HG03045 (cell line): ENCODE measurements around the gene PLXNA2.
A peak's percentile ranks its signal among the peaks of the same experiment; 100 is the strongest.

Experiments
- ATAC-seq: cut with Tn5 transposase; IDR thresholded peaks from one replicate; pipeline ENCODE4 v1.9.1; 2021; ENCODE audit warnings: mild to moderate bottlenecking, moderate library complexity; ENCODE audit not compliant: unreplicated experiment

Gene PLXNA2

GRCh38 chr1:208101661-208102431 is 142.3 kb downstream of the PLXNA2 start:
- ATAC-seq, result no peak

- ATAC-seq, result no peak
Measured at GRCh38 chr1:208100906-208101305, 143.3 kb downstream of the PLXNA2 start.

GRCh38 chr1:208100106-208100505 is 144.1 kb downstream of the PLXNA2 start:
- no peak for ATAC-seq

- no peak for ATAC-seq
Measured at GRCh38 chr1:208098773-208099172, 145.4 kb downstream of the PLXNA2 start.

- ATAC-seq, result peak; percentile 50
Measured at GRCh38 chr1:208093754-208094719, 150.1 kb downstream of the PLXNA2 start.

- ATAC-seq, result no peak
Measured at GRCh38 chr1:208093046-208093445, 151.1 kb downstream of the PLXNA2 start.

- no peak for ATAC-seq
Measured at GRCh38 chr1:208090388-208091301, 153.5 kb downstream of the PLXNA2 start.

- no peak for ATAC-seq
Measured at GRCh38 chr1:208089761-208090370, 154.3 kb downstream of the PLXNA2 start.

GRCh38 chr1:208089149-208089548 is 155.0 kb downstream of the PLXNA2 start:
- ATAC-seq, result no peak

- no peak for ATAC-seq
Measured at GRCh38 chr1:208088319-208088718, 155.9 kb downstream of the PLXNA2 start.

- no peak for ATAC-seq
Measured at GRCh38 chr1:208085655-208086515, 158.3 kb downstream of the PLXNA2 start.

GRCh38 chr1:208084764-208085163 is 159.4 kb downstream of the PLXNA2 start:
- no peak for ATAC-seq

- no peak for ATAC-seq
Measured at GRCh38 chr1:208084220-208084619, 160.0 kb downstream of the PLXNA2 start.

GRCh38 chr1:208083715-208084085 is 160.5 kb downstream of the PLXNA2 start:
- no peak for ATAC-seq

GRCh38 chr1:208083016-208083714 is 161.0 kb downstream of the PLXNA2 start:
- no peak for ATAC-seq

- no peak for ATAC-seq
Measured at GRCh38 chr1:208081972-208082371, 162.2 kb downstream of the PLXNA2 start.

- ATAC-seq, result no peak
Measured at GRCh38 chr1:208080396-208081286, 163.5 kb downstream of the PLXNA2 start.

- no peak for ATAC-seq
Measured at GRCh38 chr1:208079161-208079560, 165.0 kb downstream of the PLXNA2 start.
